NCI-H128 (cell line): ENCODE data around the gene ATG7.

Source experiments
- DNase-seq: peaks from one replicate; lab custom pipeline; 2025; ENCODE audit not compliant: unreplicated experiment; lab: John Stamatoyannopoulos, UW

The ATG7 gene

GRCh38 chr3:11350374-11350773 is 78.2 kb downstream of the ATG7 start:
- no peak for DNase-seq

- DNase-seq: no peak
These were observed 79.3 kb downstream of the ATG7 start for GRCh38 chr3:11351451-11351850.

GRCh38 chr3:11356269-11356668 is 84.1 kb downstream of the ATG7 start:
- no peak for DNase-seq

GRCh38 chr3:11362600-11362999 is 90.4 kb downstream of the ATG7 start:
- no peak for DNase-seq

GRCh38 chr3:11363715-11364114 is 91.5 kb downstream of the ATG7 start:
- DNase-seq: no peak

GRCh38 chr3:11364181-11364580 is 92.0 kb downstream of the ATG7 start:
- no peak for DNase-seq

- DNase-seq: no peak
These were observed 95.0 kb downstream of the ATG7 start for GRCh38 chr3:11367143-11367693.

GRCh38 chr3:11370191-11370590 is 98.0 kb downstream of the ATG7 start:
- no peak for DNase-seq

- DNase-seq: no peak
These were observed 98.8 kb downstream of the ATG7 start for GRCh38 chr3:11370966-11371365.

- DNase-seq: no peak
These were observed 99.5 kb downstream of the ATG7 start for GRCh38 chr3:11371747-11372146.

GRCh38 chr3:11373235-11373634 is 101.0 kb downstream of the ATG7 start:
- no peak for DNase-seq

- DNase-seq: no peak
These were observed 101.5 kb downstream of the ATG7 start for GRCh38 chr3:11373654-11374053.

GRCh38 chr3:11375333-11376088 is 103.3 kb downstream of the ATG7 start:
- DNase-seq: no peak

- no peak for DNase-seq
These were observed 105.5 kb downstream of the ATG7 start for GRCh38 chr3:11377719-11378118.

- no peak for DNase-seq
These were observed 107.1 kb downstream of the ATG7 start for GRCh38 chr3:11379238-11379823.

GRCh38 chr3:11379824-11380701 is 107.9 kb downstream of the ATG7 start:
- no peak for DNase-seq

- no peak for DNase-seq
These were observed 108.9 kb downstream of the ATG7 start for GRCh38 chr3:11381141-11381540.

GRCh38 chr3:11381563-11381962 is 109.4 kb downstream of the ATG7 start:
- DNase-seq: no peak

- no peak for DNase-seq
These were observed 110.0 kb downstream of the ATG7 start for GRCh38 chr3:11382146-11382745.

- no peak for DNase-seq
These were observed 111.9 kb downstream of the ATG7 start for GRCh38 chr3:11384074-11384473.

GRCh38 chr3:11385326-11385725 is 113.1 kb downstream of the ATG7 start:
- DNase-seq: no peak
